KMS-11 (cell line): Measurements from ENCODE around the gene PRDX5.

Source experiments
- H2AFZ ChIP-seq: fragments of 200-600 bp; sonication (generic); 2 replicates; pipeline ENCODE4 v1.6.1; 2016; ENCODE audit warnings: antibody characterized with exemption, mixed run types, low read depth
- H3K27ac ChIP-seq: fragments of 200-600 bp; sonication (generic); 2 replicates; pipeline ENCODE4 v1.6.1; 2016; ENCODE audit warnings: mild to moderate bottlenecking, mixed run types
- H3K27me3 ChIP-seq: fragments of 200-600 bp; sonication (generic); 2 replicates; pipeline ENCODE4 v1.6.1; 2017; ENCODE audit warnings: mild to moderate bottlenecking, low read depth, mixed run types, moderate library complexity; ENCODE audit not compliant: insufficient read depth
- H3K36me3 ChIP-seq: fragments of 200-600 bp; sonication (generic); 2 replicates; pipeline ENCODE4 v1.6.1; 2017; ENCODE audit warnings: mild to moderate bottlenecking, mixed run types; ENCODE audit not compliant: insufficient read depth
- H3K4me1 ChIP-seq: fragments of 200-600 bp; sonication (generic); 2 replicates; pipeline ENCODE4 v1.6.1; 2016; ENCODE audit warnings: mild to moderate bottlenecking, low read depth, mixed run types; ENCODE audit not compliant: poor library complexity, severe bottlenecking
- H3K4me2 ChIP-seq: fragments of 200-600 bp; sonication (generic); 2 replicates; pipeline ENCODE4 v1.7.0; 2016; ENCODE audit warnings: mild to moderate bottlenecking, mixed run types
- H3K4me3 ChIP-seq: fragments of 200-600 bp; sonication (generic); IDR thresholded peaks from 2 replicates; pipeline ENCODE4 v1.6.1; 2017; ENCODE audit warnings: low read depth, low read length, mixed read lengths; ENCODE audit not compliant: insufficient read depth
- H3K79me2 ChIP-seq: fragments of 200-600 bp; sonication (generic); 2 replicates; pipeline ENCODE4 v1.6.1; 2016; ENCODE audit warnings: low read depth, mixed run types; ENCODE audit not compliant: insufficient read depth
- H3K9ac ChIP-seq: fragments of 200-600 bp; sonication (generic); 2 replicates; pipeline ENCODE4 v1.6.1; 2016; ENCODE audit warnings: mild to moderate bottlenecking, mixed run types
- H4K20me1 ChIP-seq: fragments of 200-600 bp; sonication (generic); 2 replicates; pipeline ENCODE4 v1.6.1; 2016; ENCODE audit warnings: mild to moderate bottlenecking, mixed run types; ENCODE audit not compliant: insufficient read depth
- TF ChIP-seq, protein P1 (sequence below): fragments of 200-600 bp; sonication (generic); conservative IDR thresholded peaks from 2 replicates; pipeline ENCODE4 v1.6.1; 2017; ENCODE audit warnings: low read depth, mild to moderate bottlenecking, antibody characterized with exemption, low read length, moderate library complexity, mixed read lengths

The PRDX5 gene

DNA sequence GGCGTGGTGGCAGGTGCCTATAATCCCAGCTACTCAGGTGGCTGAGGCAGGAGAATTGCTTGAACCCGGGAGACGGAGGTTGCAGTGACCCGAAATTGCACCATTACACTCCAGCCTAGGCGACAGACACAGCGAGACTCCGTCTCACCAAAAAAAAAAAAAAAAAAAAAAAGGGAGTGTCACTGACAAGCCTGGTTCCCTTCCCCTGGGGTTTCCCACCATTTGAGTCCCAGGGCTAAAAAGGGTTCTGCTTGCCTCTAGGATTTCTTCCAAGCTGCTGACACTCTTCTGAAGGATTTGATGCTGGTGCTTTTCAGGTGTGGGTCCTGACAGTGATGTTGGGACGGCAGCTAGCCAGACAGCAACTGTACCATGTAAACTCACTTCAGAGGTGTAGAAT, 20.8 kb downstream of the PRDX5 start:
- Histone ChIP-seq H3K4me1 (peaks cover 52% of the 10 kb centered on the region), H3K27ac (no peak overlapping the region), H3K79me2 (no peaks in the 10 kb centered on the region), H3K9ac (no peak overlapping the region), H3K4me2 (peak overlapping the region; percentile 97; the same call in 1 of the 2 replicates), H3K36me3 (no peaks in the 10 kb centered on the region), H3K27me3 (no peaks in the 10 kb centered on the region), H4K20me1 (no peaks in the 10 kb centered on the region), H2AFZ (no peak overlapping the region), H3K4me3 (no peak overlapping the region)
- TF ChIP-seq, protein P1, sequence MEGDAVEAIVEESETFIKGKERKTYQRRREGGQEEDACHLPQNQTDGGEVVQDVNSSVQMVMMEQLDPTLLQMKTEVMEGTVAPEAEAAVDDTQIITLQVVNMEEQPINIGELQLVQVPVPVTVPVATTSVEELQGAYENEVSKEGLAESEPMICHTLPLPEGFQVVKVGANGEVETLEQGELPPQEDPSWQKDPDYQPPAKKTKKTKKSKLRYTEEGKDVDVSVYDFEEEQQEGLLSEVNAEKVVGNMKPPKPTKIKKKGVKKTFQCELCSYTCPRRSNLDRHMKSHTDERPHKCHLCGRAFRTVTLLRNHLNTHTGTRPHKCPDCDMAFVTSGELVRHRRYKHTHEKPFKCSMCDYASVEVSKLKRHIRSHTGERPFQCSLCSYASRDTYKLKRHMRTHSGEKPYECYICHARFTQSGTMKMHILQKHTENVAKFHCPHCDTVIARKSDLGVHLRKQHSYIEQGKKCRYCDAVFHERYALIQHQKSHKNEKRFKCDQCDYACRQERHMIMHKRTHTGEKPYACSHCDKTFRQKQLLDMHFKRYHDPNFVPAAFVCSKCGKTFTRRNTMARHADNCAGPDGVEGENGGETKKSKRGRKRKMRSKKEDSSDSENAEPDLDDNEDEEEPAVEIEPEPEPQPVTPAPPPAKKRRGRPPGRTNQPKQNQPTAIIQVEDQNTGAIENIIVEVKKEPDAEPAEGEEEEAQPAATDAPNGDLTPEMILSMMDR = no peak

DNA sequence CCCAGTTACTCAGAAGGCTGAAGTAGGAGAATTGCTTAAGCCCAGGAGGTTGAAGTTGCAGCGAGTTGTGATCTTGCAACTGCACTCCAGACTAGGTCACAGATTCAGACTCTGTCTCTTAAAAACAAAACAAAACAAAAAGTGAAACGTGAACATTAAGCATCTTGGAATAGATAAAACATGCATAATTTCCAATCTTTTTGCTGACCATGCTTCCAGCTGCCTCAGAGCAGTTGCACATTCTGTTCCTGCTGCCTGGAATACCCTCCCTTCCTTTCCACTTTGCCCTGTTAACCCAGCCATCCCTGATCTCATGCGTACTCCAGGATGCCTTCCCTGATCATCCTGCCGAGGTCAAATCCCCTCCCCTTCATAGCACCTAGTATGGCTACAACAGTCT, 21.4 kb downstream of the PRDX5 start:
- peaks cover 51% of the 10 kb centered on the region for H3K4me1 ChIP-seq
- H3K27me3 ChIP-seq = no peaks in the 10 kb centered on the region
- no peaks in the 10 kb centered on the region for H4K20me1 ChIP-seq
- peak overlapping the region; percentile 97 for H3K4me2 ChIP-seq
- no peaks in the 10 kb centered on the region for H3K36me3 ChIP-seq
- H3K4me3 ChIP-seq = no peak overlapping the region
- peak overlapping the region; percentile 50; the same call in 1 of the 2 replicates for H2AFZ ChIP-seq
- no peaks in the 10 kb centered on the region for H3K79me2 ChIP-seq
- TF ChIP-seq, protein P1 = no peak
- peak overlapping the region; percentile 25; the same call in 1 of the 2 replicates for H3K27ac ChIP-seq
- H3K9ac ChIP-seq = 0 out of 2 replicates have a peak overlapping the region, but pooled peaks have one; percentile 51

DNA sequence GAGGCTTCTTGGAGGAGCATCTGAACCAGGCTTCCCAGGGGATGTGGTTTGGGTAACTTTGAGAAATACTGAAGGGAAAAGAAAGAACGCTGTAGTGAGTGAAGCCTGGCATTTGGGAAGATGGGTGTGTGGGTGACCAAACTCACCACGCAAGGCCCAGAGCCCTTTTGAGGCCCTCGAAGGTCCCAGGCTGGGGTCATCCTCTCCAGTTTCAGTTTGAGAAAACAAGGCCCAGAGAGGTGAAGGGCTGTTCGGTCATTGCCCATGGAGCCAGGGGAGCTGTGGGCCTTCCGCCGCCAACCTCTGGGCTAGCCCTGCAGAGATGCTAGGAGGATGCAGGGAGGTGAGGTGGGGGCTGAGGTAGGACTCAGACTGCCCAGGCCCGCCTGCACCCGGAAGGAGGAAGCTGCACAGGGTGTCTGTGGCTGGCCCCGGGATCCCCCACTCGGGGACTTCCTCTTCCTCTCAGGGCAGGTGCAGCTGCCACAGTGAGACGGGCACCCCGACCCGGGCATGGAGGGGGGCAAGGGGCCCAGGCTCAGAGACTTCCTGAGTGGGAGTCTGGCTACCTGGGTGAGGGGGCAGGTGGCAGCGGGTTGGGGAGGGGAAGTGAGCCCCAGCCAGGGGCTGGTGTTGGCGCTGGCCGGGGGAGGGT, 22.0 kb downstream of the PRDX5 start, which contains the start of gene CCDC88B:
CCDC88B (plus strand) TSS at position 451 of the 655 bp plus-strand sequence; CDS start at position 514, 63 bp downstream.
- H3K79me2 ChIP-seq = no peaks in the 10 kb centered on the region
- H3K4me1 ChIP-seq = peaks cover 45% of the 10 kb centered on the region
- peak within 1 kb of the TSS; percentile 51; the same call in 1 of the 2 replicates for H3K9ac ChIP-seq
- H3K4me3 ChIP-seq = no peak within 1 kb of the TSS
- H3K27me3 ChIP-seq = no peaks in the 10 kb centered on the region
- H4K20me1 ChIP-seq = no peaks in the 10 kb centered on the region
- peak within 1 kb of the TSS; percentile 50 for H2AFZ ChIP-seq
- H3K4me2 ChIP-seq = peak within 1 kb of the TSS; percentile 97
- H3K36me3 ChIP-seq = no peaks in the 10 kb centered on the region
- H3K27ac ChIP-seq = peak within 1 kb of the TSS; percentile 25
- TF ChIP-seq, protein P1 = no peak

DNA sequence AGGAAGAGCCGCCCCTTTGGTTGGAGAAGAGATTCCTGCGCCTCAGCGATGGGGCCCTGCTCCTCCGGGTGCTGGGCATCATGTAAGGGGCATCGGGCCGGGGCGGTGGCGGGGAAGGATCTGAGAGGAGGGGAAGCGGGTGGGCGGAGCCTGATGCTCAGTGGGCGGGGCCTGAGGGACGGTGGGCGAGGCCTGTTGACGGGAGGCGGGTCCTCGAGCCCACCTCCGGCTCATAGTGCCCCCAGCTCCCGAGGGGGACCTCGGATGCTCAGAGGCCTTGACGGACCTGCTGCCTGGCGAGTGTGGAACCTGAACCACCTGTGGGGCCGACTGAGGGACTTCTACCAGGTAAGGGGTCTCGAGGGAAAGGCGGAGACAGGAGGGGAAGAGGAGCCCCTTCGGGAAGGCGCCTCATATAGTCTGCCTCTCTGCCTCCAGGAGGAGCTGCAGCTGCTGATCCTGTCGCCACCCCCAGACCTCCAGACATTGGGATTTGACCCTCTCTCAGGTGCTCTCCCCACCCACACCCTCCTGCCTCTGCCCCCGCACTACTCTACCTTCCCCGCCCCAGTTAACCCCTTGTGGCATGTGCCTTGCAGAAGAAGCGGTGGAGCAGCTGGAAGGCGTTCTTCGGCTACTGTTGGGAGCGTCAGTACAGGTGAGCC, 22.9 kb downstream of the PRDX5 start:
- peak overlapping the region; percentile 97 for H3K4me2 ChIP-seq
- H3K27me3 ChIP-seq = no peaks in the 10 kb centered on the region
- peak overlapping the region; percentile 50; the same call in 1 of the 2 replicates for H2AFZ ChIP-seq
- no peaks in the 10 kb centered on the region for H3K36me3 ChIP-seq
- H3K79me2 ChIP-seq = no peaks in the 10 kb centered on the region
- H3K9ac ChIP-seq = peak overlapping the region; percentile 51; the same call in 1 of the 2 replicates
- no peak overlapping the region for H3K4me3 ChIP-seq
- H3K27ac ChIP-seq = peak overlapping the region; percentile 25
- TF ChIP-seq, protein P1 = no peak
- no peaks in the 10 kb centered on the region for H4K20me1 ChIP-seq
- H3K4me1 ChIP-seq = peaks cover 36% of the 10 kb centered on the region
